Stimulated activated CD4-positive, alpha-beta T cell treated with anti-CD3 and anti-CD28 coated beads, Interleukin-12 subunit alpha, Interleukin-12 subunit beta, amount 100 ng/mL, for 4 hours (primary cell): ENCODE data around the gene ADAM12.

ENCODE experiments used
- DNase-seq: peaks from one replicate; pipeline ENCODE4 v3.0.0-alpha.2; 2020

Gene ADAM12

DNA sequence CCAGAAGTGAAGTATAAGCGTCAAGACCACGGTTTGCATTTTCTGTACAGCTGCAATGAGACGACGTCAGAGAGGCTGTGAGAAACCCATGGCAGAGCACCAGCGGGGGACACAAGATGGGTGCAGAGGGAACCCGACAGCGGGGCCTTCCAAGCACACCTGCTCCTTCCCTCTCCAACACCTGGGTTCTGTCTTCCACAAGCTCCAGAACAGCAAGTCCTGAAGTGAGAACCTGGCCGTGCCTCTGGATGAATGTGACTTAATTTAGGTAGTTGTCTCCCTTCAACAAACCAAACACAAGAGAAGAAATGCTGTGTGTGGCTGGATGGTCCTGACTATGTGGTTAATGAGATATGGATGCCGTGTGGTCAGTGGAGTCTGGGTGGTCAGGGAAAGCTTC is 76.1 kb downstream of the ADAM12 start:
- DNase-seq, result no peak

DNA sequence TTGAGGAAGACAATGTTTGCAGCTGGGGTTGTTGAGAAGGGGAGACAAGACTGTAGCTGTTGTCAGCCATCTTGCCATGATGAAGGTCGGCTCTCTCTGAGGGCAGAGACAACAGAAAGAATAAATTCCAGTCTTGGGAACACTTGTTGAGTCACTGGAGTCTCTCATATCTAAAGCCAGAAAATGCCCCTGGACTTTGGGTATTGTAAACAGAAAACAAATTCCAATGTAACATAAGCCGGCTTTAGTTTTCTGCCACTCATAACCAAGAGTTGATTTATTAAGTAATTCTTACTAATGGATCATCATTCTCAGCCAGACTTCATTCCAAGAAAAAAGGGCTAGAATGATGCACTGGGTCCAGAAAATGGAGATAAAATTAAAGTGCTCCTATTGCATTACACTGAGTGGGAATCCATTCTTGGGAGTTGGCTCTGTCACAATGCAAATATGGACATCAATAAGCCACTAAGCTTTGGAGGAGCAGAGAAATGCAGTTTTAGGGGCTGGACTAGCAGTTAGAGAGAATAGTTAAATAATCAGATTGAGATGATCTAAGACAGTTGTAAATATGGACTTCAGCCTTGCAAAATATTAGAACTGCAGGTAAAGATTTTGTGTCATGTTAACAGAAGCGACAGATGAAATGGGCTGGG is 78.9 kb downstream of the ADAM12 start:
- no peak for DNase-seq

- no peak for DNase-seq
These were observed 85.2 kb downstream of the ADAM12 start for GRCh38 chr10:126302826-126303665.

- no peak for DNase-seq
These were observed 85.9 kb downstream of the ADAM12 start for GRCh38 chr10:126302476-126302756.

DNA sequence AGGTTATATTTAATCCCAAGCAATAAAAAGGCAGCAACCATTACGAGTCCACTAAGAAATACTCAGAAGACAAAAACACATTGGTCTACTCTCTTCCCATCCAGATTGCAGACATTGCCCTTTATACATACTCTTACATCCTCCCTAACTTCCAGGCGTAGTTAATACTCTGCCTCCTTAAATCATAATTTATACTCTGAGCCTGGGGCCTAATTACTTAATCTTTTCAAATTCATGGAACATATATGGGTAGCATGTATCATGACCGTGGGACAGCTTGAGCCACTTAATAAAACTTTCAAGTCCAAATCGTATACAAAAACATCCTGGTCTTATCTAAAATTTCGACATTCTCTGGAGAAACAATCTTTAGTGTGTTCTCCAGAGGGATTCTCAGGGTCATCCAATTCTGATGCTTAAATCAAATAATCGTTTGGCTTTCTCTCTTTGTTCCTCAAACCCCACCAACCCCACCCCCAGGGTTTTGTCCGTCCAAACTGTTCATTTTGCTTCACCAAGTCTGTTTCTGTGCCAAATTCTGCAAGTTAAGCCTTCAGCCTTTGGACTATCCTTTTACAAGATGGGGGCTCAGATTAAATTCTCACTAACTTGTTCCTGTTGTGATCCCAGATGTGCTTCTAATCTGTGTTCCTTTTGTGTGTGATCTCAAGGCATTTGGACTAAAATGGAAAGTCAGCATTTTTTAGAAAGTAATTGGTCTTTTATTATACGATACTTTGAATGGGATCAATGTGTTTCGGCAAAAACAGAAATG is 86.4 kb downstream of the ADAM12 start:
- DNase-seq, result no peak

DNA sequence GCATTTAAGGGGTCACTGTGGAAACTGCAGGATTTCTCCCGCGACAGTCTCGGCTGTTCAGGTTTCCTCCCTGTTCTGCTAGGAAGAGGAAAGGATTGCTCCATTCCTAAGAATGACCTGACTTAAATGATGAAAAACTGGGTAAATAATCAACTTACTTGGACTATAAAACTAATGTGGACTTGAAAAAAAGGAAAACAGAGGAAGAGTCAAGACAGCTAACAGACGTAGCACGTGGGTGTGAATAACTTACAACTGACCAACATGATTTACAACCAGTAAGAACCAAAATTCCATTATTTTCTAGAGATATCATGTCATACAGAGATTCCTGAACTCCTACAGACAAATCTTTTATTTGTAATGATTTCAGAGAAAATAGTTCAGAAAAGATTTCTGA is 93.8 kb downstream of the ADAM12 start:
- no peak for DNase-seq

DNA sequence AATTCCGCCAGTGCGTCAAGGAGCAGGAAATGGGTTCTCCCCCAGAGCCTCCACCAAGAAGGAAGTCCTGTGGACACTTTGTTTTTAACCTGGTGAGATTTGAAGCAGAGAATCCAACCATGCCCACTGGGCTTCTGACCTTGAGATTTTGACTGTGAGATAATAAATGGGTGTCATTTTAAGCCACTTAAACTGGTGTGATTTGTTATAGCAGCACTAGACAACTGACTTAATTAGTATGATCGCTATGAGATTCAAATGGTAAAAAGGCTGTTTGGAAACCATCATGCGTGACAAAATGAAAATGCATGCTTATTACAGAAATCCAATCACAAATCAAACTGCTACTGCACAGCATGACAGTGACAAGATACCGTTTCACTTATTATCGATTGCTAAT is 98.0 kb downstream of the ADAM12 start:
- no peak for DNase-seq

- DNase-seq, result no peak
These were observed 99.5 kb downstream of the ADAM12 start for GRCh38 chr10:126288547-126289493.

GRCh38 chr10:126286256-126286780 is 102.0 kb downstream of the ADAM12 start:
- no peak for DNase-seq

DNA sequence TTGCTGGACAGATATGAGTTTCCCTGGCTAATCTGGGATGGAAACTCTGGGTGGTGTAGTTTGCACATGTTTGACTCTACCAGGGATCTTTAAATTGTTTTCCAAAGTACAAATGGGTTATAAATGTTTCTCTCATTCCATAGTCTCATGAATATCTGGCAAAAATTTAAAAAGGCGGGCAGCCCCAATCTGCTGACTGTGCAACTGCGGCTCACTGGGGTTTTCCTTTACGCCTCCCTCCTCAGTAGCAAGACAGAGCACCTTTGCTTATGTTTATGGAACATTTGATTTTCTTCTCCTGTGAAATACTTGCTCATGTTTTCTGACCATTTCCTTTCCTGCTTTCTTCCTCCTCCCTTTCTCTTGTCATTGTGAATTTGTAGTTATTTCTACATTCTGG is 105.0 kb downstream of the ADAM12 start:
- no peak for DNase-seq

DNA sequence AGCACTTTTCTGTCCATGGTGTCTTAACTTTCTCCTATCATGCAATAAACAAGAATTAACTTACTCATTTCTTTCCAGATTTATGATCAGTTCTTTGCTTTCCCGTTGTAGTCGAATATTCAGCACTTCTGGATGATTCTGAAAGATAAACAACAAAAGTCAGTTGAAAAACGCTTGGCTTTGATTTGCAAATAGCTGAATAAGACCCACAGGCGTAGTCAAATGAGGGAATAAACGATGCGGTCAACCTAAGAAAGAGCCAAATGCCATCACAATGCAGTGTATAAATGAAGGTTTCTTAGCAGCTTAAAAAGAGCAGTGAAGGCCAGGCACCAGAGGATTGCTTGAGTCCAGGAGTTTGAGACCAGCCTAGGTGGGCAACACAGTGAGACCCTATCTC is 109.4 kb downstream of the ADAM12 start:
- DNase-seq, result no peak

GRCh38 chr10:126277181-126277580 is 111.1 kb downstream of the ADAM12 start:
- no peak for DNase-seq

GRCh38 chr10:126272526-126272925 is 115.8 kb downstream of the ADAM12 start:
- no peak for DNase-seq

DNA sequence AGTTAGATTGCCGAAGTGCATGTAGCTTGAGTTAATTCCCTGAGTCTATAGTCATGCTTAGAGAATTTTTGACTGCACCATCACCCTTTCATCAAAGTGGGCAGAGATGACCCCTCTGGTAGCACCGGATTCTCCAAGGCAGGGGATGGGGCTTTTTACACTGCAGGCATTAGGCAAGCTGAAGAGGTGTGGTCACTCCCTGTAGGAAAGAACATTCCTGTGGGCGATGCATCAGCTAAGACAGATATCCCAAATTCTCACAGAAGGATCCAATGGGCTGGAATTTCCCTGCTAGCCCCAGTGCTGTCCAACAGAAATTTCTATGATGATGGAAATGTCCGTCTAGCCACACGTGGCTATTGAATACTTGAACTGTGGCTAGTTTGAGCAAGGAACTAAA is 118.2 kb downstream of the ADAM12 start:
- no peak for DNase-seq

GRCh38 chr10:126268013-126268920 is 120.0 kb downstream of the ADAM12 start:
- no peak for DNase-seq

DNA sequence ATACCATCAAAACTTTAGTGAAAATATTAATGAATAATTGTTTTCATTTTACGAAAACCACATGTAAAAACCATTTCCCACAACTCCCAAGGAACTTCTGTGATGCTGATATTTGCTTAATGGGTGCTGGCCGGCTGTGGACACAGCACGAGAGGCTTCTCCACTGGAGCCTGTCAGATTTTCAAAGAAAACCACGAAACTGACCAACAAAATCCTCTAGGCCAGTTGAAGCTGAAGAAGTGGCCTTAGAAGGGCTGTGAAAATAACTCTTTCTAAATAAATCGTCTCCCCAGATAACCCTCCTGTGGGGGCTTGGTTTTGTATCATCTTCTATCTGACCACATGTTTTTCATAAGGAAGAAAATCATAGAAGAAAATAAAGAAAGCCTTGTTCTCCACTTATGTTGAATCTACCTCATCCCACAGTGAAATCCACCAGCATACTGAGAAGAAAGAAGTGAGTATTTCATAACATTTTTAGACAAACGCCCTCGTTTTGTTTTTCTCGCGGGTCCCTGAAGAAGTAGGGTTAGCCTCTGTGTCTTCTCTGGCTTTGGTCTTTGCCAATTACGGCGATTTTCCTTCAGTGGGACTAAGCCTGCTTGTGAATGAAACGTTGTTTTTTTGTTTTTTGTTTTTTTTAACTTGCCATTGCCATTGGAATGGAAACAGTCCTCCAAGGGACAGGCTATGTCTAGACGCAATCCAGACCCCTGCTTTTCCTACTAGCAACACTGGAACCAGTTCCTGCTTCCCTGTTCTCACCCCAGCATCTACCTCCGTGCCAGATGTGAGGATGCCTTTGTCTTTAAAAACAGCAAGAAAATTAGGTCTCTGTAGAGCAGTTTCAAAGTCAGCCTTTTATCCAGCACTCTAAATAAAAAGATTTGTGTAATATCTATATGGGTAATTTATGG is 123.9 kb downstream of the ADAM12 start:
- DNase-seq, result no peak

- DNase-seq, result no peak
These were observed 125.1 kb downstream of the ADAM12 start for GRCh38 chr10:126263006-126263676.

- no peak for DNase-seq
These were observed 125.9 kb downstream of the ADAM12 start for GRCh38 chr10:126262233-126262838.

GRCh38 chr10:126259760-126260479 is 128.4 kb downstream of the ADAM12 start:
- no peak for DNase-seq
